HG03469 (cell line): ENCODE results near the gene MOCOS.

ENCODE experiments used
- ATAC-seq: cut with Tn5 transposase; IDR thresholded peaks from one replicate; pipeline ENCODE4 v1.9.1; 2021; ENCODE audit warnings: mild to moderate bottlenecking, moderate library complexity, moderate number of reproducible peaks; ENCODE audit not compliant: unreplicated experiment

MOCOS gene

GRCh38 chr18:36269157-36269556 is 81.9 kb downstream of the MOCOS start:
- ATAC-seq, result no peak

DNA sequence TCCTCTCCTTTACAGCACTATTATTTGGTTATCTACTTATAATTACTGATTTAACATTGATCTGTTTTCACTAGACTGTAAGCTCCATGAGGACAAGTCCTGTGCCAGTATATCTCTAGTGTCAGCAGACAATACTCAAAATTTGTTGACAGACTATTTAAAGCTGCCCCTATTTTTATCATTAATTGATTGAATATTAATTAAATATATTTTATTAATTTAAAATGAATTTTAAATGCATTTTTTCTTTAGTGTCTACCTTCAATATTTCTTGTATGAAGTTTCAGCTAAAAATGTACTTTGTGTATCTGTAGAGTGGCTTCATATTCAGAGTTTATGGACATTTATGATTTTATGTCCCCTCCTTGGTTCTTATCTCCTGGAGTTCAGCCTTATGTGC is 83.9 kb downstream of the MOCOS start:
- ATAC-seq, result no peak

DNA sequence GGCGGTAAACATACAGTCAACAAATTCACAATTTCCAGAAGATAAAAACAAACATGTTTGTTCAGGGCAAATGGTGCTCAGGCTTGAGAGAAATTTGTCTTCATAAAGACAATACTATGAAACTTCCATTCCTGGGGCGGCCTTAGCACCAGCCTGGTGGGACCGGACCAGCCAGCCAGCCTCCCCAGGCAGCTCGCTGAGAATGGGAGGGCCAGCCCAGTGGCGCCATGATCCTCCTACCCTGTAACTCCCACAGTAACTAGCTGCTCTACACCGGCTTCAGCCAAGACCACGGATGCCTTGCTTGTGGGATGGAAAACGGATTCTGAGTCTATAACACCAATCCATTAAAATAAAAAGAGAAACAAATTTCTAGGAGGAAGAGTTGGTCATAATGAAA is 86.0 kb downstream of the MOCOS start:
- ATAC-seq, result no peak

DNA sequence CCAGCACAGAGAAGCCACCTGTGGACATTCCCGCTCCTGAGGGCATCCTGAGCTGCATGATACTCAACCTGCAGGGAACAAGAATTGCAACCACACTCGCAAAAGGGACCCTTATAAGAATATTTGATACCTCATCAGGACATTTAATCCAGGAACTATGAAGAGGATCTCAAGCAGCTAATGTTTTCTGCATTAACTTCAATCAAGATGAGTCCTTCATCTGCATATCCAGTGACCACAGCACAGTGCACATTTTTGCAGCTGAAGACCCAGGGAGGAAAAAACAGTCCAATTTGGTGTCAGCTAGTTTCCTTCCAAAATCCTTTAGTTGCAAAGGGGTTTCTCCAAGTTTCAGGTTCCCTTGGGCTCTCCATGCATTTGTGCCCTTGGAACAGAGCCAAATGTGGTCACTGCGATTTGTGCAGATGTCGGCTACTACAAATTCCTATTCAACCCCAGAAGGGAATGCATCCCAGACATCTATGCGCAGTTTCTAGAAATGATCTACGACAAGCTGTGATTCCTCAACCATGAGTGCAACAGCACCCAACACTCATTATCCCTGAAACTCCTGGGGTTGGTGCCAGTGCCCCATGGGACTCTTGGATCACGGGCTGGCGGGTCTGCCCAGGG is 86.9 kb downstream of the MOCOS start:
- ATAC-seq, result no peak

DNA sequence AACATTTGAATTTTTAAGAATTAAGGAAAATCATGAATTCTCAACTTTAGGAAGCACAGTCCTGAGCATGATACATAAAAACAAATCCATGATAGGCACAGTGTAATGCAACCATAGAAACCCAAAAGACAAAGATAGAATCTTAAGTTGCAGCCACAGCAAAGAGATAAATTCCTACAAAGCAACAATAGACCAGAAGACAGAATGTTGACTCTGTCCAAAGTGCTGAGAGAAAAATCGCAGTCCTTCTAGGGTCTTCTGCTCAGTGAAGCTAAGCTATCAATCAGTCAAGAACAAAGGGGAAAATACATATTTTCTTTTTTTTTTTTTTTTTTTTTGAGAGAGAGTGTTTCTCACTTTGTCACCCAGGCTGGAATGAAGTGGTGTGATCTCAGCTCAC is 88.3 kb downstream of the MOCOS start:
- no peak for ATAC-seq

GRCh38 chr18:36279001-36279400 is 91.7 kb downstream of the MOCOS start:
- no peak for ATAC-seq

DNA sequence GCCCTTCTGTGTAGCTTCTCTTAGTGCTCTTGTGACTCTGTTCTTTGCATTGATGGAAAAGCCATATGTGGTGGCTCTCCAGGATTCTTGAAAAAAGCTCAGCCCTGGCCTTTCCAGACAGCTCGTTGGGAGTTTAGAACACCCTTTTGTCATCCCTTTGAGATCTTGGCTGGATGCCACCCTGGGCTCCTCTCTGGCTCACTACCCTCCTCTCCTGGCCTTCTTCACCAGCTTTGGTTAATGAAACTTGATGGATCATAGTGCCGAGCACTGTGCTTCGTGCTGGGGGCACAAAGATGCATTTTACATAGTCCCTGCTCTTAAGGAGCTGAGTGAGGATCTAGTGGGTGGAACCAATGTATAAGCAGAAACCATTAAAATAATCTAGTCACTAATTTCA is 94.6 kb downstream of the MOCOS start:
- ATAC-seq, result no peak

DNA sequence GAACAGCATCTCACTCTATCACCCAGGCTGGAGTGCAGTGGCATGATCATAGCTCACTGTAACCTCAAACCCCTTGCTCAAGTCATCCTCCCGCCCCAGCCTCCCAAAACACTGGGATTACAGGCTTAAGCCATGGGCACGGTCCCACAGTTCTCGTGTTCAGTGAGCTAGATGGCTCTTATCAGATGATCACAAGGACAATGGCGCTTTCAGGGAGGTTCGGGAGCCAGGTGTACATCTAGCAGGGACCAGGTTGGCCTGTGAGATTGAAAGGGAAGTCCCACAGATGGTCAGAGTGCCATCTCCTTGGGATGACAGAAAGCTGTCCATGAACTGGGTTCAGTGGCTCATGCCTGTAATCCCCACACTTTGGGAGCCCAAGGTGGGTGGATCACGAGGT is 96.2 kb downstream of the MOCOS start:
- no peak for ATAC-seq

DNA sequence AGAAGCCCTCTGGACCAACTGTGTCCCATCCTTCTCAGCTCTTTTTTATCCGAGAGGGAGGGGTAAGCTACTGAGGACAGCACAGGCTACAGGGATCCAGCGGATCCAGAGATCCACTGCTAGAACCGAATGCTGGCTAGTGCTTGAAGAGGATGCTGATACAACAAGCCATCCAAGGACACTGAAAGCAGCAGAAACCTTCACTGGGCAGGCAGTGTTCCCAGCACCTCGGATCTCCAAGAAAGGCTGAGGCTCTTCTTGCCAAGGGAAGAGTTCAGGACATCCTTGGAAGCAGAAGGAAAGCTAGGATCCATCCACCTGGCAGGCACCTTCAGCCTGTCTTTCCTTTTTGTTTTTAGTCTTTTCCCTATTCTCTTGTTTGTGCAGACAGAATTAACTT is 97.0 kb downstream of the MOCOS start:
- ATAC-seq, result no peak

DNA sequence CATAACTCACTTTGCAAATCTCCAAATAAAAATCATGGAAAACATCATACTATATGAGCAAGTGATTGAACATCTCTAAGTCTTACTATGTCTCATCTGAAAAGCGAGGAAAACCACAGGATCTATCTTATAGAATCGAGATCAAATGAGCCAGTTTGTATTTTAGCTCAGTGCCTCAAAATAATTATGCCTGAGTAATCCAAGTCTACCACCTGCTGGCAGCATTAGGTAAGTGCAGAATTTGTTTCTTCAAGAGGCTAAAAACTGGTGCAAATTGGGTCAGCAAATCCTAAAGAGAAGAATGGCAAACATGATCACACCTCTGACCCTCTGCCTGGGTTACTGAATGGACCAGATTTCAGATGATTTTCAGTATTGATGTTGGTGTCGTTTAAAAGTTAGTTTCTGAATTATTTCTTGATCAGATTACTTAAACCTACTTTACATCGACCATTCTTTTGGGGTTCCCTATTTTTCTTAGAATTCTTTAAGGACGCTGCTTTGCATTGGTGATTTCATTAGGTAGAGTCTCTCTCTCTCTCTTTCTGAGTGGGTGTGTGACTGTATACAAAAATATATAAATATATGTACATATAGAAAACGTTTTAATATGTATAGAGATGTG is 97.5 kb downstream of the MOCOS start:
- ATAC-seq, result no peak

DNA sequence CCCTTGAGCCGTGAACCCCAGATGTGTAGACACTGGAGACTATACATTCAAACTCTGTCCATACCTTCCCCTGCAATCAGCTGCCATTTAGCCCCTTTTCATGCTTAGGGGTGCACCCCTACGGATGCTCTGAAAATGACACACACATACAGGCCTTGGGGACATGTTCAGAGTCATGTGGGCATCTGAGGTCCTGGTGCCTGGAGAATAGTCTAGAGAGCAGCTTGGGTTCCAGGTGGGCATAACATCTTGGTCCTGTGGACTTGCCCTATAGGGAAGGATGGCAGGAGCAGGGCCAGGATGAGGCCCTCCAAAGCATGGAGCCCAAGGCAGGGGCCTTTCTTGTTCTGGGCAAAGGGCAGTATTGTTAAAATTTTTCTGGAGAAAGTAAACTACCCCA is 100.4 kb downstream of the MOCOS start:
- ATAC-seq, result no peak

GRCh38 chr18:36288689-36289088 is 101.4 kb downstream of the MOCOS start:
- ATAC-seq, result no peak

GRCh38 chr18:36294031-36294430 is 106.7 kb downstream of the MOCOS start:
- ATAC-seq, result no peak

DNA sequence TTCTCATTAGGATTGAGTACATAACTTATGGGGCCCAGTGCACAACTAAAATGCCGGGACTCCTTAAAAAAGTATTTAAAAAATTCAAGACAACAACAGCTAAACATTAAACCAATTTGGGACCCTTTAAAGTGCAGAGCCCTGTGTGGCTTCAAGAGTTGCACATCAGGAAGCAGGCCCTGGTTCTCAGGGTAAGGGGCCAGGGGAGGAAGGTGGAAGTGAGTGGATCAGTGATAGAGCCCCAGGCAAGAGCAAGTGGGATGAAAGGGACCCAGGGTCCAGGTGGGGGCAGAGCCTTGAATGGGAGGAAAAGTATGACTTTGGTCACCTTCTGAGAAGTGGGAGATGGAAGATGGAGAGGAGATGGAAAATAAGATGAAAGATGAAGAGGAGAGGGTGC is 107.9 kb downstream of the MOCOS start:
- no peak for ATAC-seq

DNA sequence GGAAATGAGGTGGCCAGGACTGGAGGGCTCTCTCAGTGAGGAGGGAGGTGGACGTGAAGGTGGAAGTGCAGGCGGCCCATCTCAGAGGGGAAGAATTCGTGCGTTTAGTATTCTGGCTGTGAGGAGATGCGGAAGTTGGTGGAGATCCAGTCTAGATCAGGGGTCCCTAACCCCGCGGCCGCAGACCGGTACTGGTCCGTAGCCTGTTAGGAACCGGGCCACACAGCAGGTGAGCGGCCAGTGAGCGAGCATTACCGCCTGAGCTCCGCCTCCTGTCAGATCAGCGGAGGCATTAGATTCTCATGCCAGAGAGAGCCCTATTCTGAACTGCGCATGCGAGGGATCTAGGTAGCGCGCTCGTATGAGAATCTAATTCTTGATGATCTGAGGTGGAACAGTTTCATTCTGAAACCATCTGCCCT is 108.6 kb downstream of the MOCOS start:
- no peak for ATAC-seq

DNA sequence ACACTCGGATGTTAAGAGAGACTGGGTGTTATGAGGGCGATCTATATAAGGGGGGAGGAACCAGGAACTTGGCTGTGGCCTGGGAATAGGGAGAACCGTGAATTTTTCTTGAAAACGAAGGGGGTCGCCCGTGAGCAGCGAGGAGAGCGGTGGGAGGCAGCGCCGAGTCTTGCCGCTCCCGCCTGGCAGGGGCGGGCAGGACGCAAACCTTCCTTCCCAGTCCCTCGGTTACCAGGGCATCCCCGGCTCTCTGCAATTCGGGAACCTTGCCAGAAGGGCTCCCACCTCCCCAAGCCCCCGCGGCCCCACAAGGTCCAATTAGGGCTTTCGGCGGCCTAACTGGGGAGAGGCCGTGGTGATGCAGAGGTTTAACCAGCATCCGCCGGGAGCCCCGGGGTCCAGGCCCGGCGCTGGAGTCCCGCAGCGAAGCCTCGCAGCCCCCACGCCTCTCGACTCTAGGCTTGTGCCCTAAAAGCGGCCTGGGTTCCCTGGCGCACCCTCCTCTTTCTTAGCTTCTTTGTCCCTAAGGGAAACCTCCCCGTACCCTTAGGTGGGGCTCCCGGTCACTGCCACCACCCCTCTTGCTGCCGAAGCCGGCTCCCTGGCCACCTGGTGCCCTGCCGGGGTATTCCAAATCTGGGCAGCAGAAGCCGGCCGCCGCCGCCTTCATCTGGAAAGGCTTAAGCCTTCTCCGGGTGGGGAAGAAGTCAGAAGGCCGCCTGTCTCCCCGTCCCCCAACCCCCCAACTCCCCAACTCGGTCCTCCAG is 109.5 kb downstream of the MOCOS start:
- ATAC-seq, result no peak

GRCh38 chr18:36297417-36298125 is 110.3 kb downstream of the MOCOS start, which contains the start of gene FHOD3:
FHOD3 (plus strand) TSS chr18:36297713; CDS start chr18:36297836, 123 bp downstream.
- no peak for ATAC-seq

DNA sequence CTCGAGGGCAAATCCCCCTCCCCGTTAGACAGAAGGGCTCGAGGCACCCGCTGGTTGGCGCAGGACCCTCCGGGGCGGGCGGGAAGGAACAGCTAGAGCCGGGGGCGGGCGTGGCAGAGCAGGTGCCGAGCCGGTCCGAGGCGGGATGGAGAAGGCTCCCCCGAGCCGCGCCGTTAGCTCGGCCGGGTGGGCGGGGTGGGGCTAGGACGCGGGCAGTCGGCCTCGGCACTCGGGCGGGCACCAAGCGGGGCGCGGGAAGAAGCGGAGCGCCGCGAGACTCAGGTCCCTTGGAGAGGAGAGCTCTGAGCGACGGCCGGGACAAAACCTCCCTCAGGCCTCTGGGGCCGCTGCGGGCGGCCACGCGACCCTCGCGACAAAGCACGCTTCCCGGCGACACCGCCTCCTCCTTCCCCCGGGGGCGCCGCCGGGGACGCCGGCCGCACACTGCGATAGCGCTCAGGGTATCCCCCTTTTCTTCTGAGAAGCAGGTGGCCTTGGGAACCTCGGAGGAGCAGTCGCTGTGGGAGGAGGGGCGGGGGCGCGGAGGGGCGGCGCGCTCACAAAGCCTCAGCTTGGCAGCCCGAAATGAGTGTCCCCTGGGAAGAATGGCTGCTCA is 110.9 kb downstream of the MOCOS start:
- ATAC-seq, result no peak

GRCh38 chr18:36299015-36299414 is 111.7 kb downstream of the MOCOS start:
- no peak for ATAC-seq

GRCh38 chr18:36300211-36300610 is 112.9 kb downstream of the MOCOS start:
- ATAC-seq, result no peak

- no peak for ATAC-seq
These were observed 114.6 kb downstream of the MOCOS start for GRCh38 chr18:36301884-36302283.
